Thymus (tissue), 11 donors: ENCODE results near the gene DDAH2. TPM values are rescaled to one million over a fixed set of nuclear protein-coding genes. Genes with fewer than 3 reads are reported as not detected.

ENCODE experiments used
- DNase-seq, 9 donors: peaks; one replicate each; pipeline ENCODE4 v3.0.0-alpha.2; 2013; ENCODE audit warnings: low spot score in 9 of 9, low read depth in 6 of 9, missing footprints in 1 of 9
- H3K27ac ChIP-seq, 2 donors: one replicate each; pipeline ENCODE4 v1.5.1; 2013; ENCODE audit warnings: control low read depth in 1 of 2, low read depth in 1 of 2, low read length in 1 of 2, mild to moderate bottlenecking in 1 of 2, moderate library complexity in 1 of 2
- H3K27me3 ChIP-seq, 2 donors: one replicate each; pipeline ENCODE4 v1.5.1; 2013; ENCODE audit warnings: low read length in 1 of 2; ENCODE audit not compliant: control insufficient read depth in 2 of 2, insufficient read depth in 1 of 2
- H3K36me3 ChIP-seq, 2 donors: one replicate each; pipeline ENCODE4 v1.5.1; 2013; ENCODE audit warnings: low read length in 1 of 2, mild to moderate bottlenecking in 1 of 2, moderate library complexity in 1 of 2; ENCODE audit not compliant: control insufficient read depth in 2 of 2, insufficient read depth in 2 of 2
- H3K4me1 ChIP-seq, 2 donors: one replicate each; pipeline ENCODE4 v1.5.1; 2013; ENCODE audit warnings: low read length in 2 of 2; ENCODE audit not compliant: control insufficient read depth in 2 of 2, insufficient read depth in 2 of 2
- H3K4me3 ChIP-seq, 2 donors: one replicate each; pipeline ENCODE4 v1.5.1; 2013; ENCODE audit warnings: low read length in 2 of 2, control low read depth in 1 of 2, mild to moderate bottlenecking in 1 of 2
- H3K9me3 ChIP-seq, 2 donors: one replicate each; pipeline ENCODE4 v1.5.1; 2013; ENCODE audit warnings: low read length in 1 of 2, mild to moderate bottlenecking in 1 of 2; ENCODE audit not compliant: control insufficient read depth in 2 of 2, insufficient read depth in 1 of 2
- WGBS: extraction: QIAGEN DNeasy Blood & Tissue Kit; methylation state at CpG from one replicate; pipeline ENCODE4 v1.1.7; 2013; 5-methylcytosine and 5-hydroxymethylcytosine counted together
- polyA plus RNA-seq: library from polyadenylated mRNA; stranded (reverse); fragments of 200-250 nt; gene quantifications from one replicate; pipeline ENCODE4 v1.2.3, GENCODE V29; 2013
- total RNA-seq: library from RNA; stranded (reverse); fragments of 120-200 nt; gene quantifications from one replicate; pipeline ENCODE4 v1.2.4, GENCODE V29; 2013
- donor health status: healthy.

Gene DDAH2
- total and polyA plus RNA-seq, 2 donors: 49.6 to 105 TPM

GRCh38 chr6:31737315-31737990, 8.4 kb upstream of the DDAH2 start:
- Histone ChIP-seq H3K36me3 (peaks cover 13 to 29% of the 10 kb centered on the region in 2 donors), H3K4me1 (peaks cover 39 to 75% of the 10 kb centered on the region in 2 donors), H3K4me3 (peak overlapping the region; percentile 34 to 82), H3K27me3 (no peaks in the 10 kb centered on the region), H3K9me3 (peaks cover 0 to 3% of the 10 kb centered on the region in 2 donors), H3K27ac (peak overlapping the region; percentile 85 to 99)
- peak in 3 of 9 donors; percentile 24 to 60 (median 30) for DNase-seq
- WGBS: 11% methylated on average over 7 of the region's 7 CpGs

- DNase-seq: no peak
- Histone ChIP-seq H3K9me3 (peaks cover 0 to 3% of the 10 kb centered on the region in 2 donors), H3K27me3 (no peaks in the 10 kb centered on the region), H3K4me1 (peaks cover 39 to 75% of the 10 kb centered on the region in 2 donors), H3K27ac (peak overlapping the region; percentile 91 to 99), H3K4me3 (peak overlapping the region; percentile 61 to 86), H3K36me3 (peaks cover 17 to 30% of the 10 kb centered on the region in 2 donors)
- WGBS: 15% methylated on average over 10 of the region's 10 CpGs
These were observed 7.7 kb upstream of the DDAH2 start for GRCh38 chr6:31736768-31737314.

GRCh38 chr6:31736021-31736767, 7.1 kb upstream of the DDAH2 start, which contains the start of gene CLIC1:
TSS of gene CLIC1 (minus strand) at chr6:31736530. CDS start at chr6:31736300, 230 bp downstream.
- peak within 1 kb of the TSS; percentile 91 to 99 for H3K27ac ChIP-seq
- peaks cover 23 to 30% of the 10 kb centered on the region in 2 donors for H3K36me3 ChIP-seq
- under 1% methylated on average over 24 of the region's 24 CpGs for WGBS
- H3K27me3 ChIP-seq: no peaks in the 10 kb centered on the region
- H3K4me1 ChIP-seq: peaks cover 38 to 69% of the 10 kb centered on the region in 2 donors
- H3K4me3 ChIP-seq: peak within 1 kb of the TSS; percentile 61 to 86
- H3K9me3 ChIP-seq: peaks cover 0 to 3% of the 10 kb centered on the region in 2 donors
- DNase-seq: peak in 3 of 9 donors; percentile 61 to 81 (median 67)

- Histone ChIP-seq H3K27ac (peak overlapping the region; percentile 91 to 99), H3K4me1 (peaks cover 32 to 63% of the 10 kb centered on the region in 2 donors), H3K9me3 (no peaks in the 10 kb centered on the region), H3K27me3 (no peaks in the 10 kb centered on the region), H3K4me3 (peak overlapping the region; percentile 61 to 86), H3K36me3 (peaks cover 23 to 38% of the 10 kb centered on the region in 2 donors)
- DNase-seq: peak in 3 of 9 donors; percentile 24 to 59 (median 35)
- WGBS: under 1% methylated on average over 18 of the region's 18 CpGs
These were observed 5.8 kb upstream of the DDAH2 start for GRCh38 chr6:31734821-31735406.

GRCh38 chr6:31734247-31734820, 5.2 kb upstream of the DDAH2 start:
- peak overlapping the region; percentile 61 to 86 for H3K4me3 ChIP-seq
- peaks cover 29 to 65% of the 10 kb centered on the region in 2 donors for H3K4me1 ChIP-seq
- 35% methylated on average over 2 of the region's 2 CpGs for WGBS
- H3K27me3 ChIP-seq: no peaks in the 10 kb centered on the region
- no peak for DNase-seq
- H3K36me3 ChIP-seq: peaks cover 23 to 38% of the 10 kb centered on the region in 2 donors
- peak overlapping the region; percentile 91 to 99 for H3K27ac ChIP-seq
- no peaks in the 10 kb centered on the region for H3K9me3 ChIP-seq

- Histone ChIP-seq H3K27me3 (no peaks in the 10 kb centered on the region), H3K27ac (no peak overlapping the region), H3K36me3 (peaks cover 23 to 38% of the 10 kb centered on the region in 2 donors), H3K4me1 (peaks cover 25 to 65% of the 10 kb centered on the region in 2 donors), H3K9me3 (no peaks in the 10 kb centered on the region), H3K4me3 (no peak overlapping the region)
- 96% methylated on average over 4 of the region's 4 CpGs for WGBS
- DNase-seq: no peak
These were observed 4.6 kb upstream of the DDAH2 start for GRCh38 chr6:31733734-31734133.

- H3K9me3 ChIP-seq: no peaks in the 10 kb centered on the region
- WGBS: 93% methylated on average over 3 of the region's 3 CpGs
- peaks cover 31 to 65% of the 10 kb centered on the region in 2 donors for H3K4me1 ChIP-seq
- H3K4me3 ChIP-seq: no peak overlapping the region
- DNase-seq: no peak
- H3K27me3 ChIP-seq: no peaks in the 10 kb centered on the region
- no peak overlapping the region for H3K27ac ChIP-seq
- peaks cover 23 to 38% of the 10 kb centered on the region in 2 donors for H3K36me3 ChIP-seq
These were observed 2.9 kb upstream of the DDAH2 start for GRCh38 chr6:31732029-31732428.

GRCh38 chr6:31730631-31731086, 1.6 kb upstream of the DDAH2 start:
- H3K27me3 ChIP-seq: no peaks in the 10 kb centered on the region
- H3K36me3 ChIP-seq: peaks cover 23 to 46% of the 10 kb centered on the region in 2 donors
- H3K4me1 ChIP-seq: peaks cover 28 to 71% of the 10 kb centered on the region in 2 donors
- 97% methylated on average over 11 of the region's 11 CpGs for WGBS
- H3K4me3 ChIP-seq: no peak overlapping the region
- H3K9me3 ChIP-seq: no peaks in the 10 kb centered on the region
- H3K27ac ChIP-seq: no peak overlapping the region
- DNase-seq: no peak
